Endometrial microvascular endothelial cells (primary cell): ENCODE measurements around the gene KCNQ4. TPM values are rescaled to one million over a fixed set of nuclear protein-coding genes. Genes with fewer than 3 reads are reported as not detected.

ENCODE experiments used
- in situ Hi-C: cut with HindIII; loops from 2 replicates; pipeline ENCODE4 v1.10.0; 2017; ENCODE audit warnings: low sequenced_read_pairs, low pct_unique_long_range_greater_than_20kb; ENCODE audit errors: inconsistent ontology term
- total RNA-seq: library from RNA; depleted of rRNA; stranded (reverse); fragments of >200 nt; gene quantifications from one replicate; pipeline ENCODE4 v1.2.3, GENCODE V29; 2015; ENCODE audit errors: inconsistent ontology term

KCNQ4 gene
- total RNA-seq, 1 donor from 2014 or later = not detected

GRCh38 chr1:40753142-40753882, 30.3 kb upstream of the KCNQ4 start:
- in situ Hi-C loops = no loop called here

GRCh38 chr1:40754201-40754600, 29.4 kb upstream of the KCNQ4 start:
- in situ Hi-C loops = no loop called here

GRCh38 chr1:40755067-40755466, 28.5 kb upstream of the KCNQ4 start:
- in situ Hi-C loops = no loop called here

- in situ Hi-C loops = no loop called here
These were observed 27.1 kb upstream of the KCNQ4 start for GRCh38 chr1:40756523-40756922.

- in situ Hi-C loops = no loop called here
These were observed 26.5 kb upstream of the KCNQ4 start for GRCh38 chr1:40757084-40757483.

GRCh38 chr1:40758004-40758403, 25.6 kb upstream of the KCNQ4 start:
- in situ Hi-C loops = no loop called here

GRCh38 chr1:40758578-40759343, 24.8 kb upstream of the KCNQ4 start:
- in situ Hi-C loops = no loop called here

GRCh38 chr1:40760984-40761383, 22.6 kb upstream of the KCNQ4 start:
- in situ Hi-C loops = no loop called here

GRCh38 chr1:40762144-40762923, 21.3 kb upstream of the KCNQ4 start:
- in situ Hi-C loops = no loop called here

- in situ Hi-C loops = no loop called here
These were observed 19.6 kb upstream of the KCNQ4 start for GRCh38 chr1:40763742-40764532.

- in situ Hi-C loops = no loop called here
These were observed 18.6 kb upstream of the KCNQ4 start for GRCh38 chr1:40764981-40765380.

GRCh38 chr1:40766017-40766416, 17.6 kb upstream of the KCNQ4 start:
- in situ Hi-C loops = no loop called here

GRCh38 chr1:40766560-40766959, 17.0 kb upstream of the KCNQ4 start:
- in situ Hi-C loops = no loop called here

GRCh38 chr1:40768146-40768990, 15.2 kb upstream of the KCNQ4 start:
- in situ Hi-C loops = no loop called here

- in situ Hi-C loops = no loop called here
These were observed 13.8 kb upstream of the KCNQ4 start for GRCh38 chr1:40769815-40770214.

- in situ Hi-C loops = no loop called here
These were observed 13.1 kb upstream of the KCNQ4 start for GRCh38 chr1:40770296-40771070.

GRCh38 chr1:40772146-40772955, 11.2 kb upstream of the KCNQ4 start:
- in situ Hi-C loops = no loop called here
